ENCODE results near the gene KCNA3.
"Not testable (repeated sequence)": the region's sequence is repeated elsewhere in the genome, so short reads cannot be mapped to it uniquely, and the experiment has no call there.

The KCNA3 gene

GRCh38 chr1:110676970-110677369 lies 2.2 kb upstream of the KCNA3 start:
- DNase-seq, result no peak

DNA sequence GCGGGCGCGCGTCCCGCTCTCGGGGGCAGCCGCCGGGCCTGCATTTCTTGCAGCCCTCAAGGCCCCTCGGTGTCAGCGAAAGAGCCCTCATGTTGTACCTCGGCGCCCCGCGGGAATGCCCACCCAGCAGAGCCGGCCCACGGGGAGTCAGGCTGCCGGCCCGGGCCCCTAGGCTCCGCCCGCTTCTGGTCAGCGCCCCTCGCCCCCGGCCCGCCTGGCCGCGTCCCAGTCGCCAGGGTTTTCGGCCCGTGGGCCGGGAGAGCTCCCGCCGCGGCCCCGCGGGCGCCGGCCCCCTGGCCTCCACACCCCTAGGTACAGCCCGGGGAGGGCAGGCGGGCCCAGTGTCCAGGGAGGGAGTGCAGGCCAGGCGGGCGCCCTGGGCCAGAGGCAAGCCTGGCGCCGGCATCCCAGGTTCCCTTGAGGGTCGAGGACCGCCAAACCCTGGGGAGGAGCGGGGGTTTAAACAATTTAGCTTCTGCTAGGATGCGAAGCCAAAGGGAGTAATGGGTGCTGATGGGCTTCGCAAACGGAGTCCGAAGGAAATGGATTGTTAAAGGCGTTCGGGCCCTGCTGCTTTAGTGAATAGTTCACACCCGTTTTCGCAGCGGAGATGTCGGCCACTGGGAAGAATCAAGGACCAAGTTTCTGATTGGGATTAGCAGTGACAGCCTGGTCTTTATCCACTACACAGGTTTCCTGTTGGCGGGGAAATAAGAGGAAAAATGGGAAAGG lies 486 bp upstream of the KCNA3 start:
- peak in 1 of 2 experiments; percentile 1 for DNase-seq

DNA sequence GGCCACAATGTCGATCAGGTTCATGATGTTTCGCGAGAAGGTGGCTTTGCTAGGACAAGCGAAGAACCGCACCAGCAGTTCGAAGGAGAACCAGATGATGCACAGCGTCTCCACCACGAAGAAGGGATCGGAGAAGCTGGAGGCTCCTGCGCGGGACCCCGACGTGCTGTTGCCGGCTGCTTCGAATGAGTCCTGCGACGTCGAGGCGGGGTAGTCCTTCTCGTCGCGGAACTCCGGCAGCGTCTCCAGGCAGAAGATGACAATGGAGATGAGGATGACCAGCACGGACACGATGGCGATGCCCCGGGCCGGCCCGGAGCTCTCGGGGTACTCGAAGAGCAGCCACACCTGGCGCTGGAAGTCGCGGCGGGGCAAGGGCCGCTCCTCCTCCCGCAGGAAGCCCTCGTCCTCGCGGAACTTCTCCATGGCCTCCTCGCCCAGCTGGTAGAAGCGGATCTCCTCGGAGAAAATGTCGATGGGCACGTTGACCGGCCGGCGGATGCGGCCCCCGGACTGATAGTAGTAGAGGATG lies 869 bp downstream of the KCNA3 start:
- DNase-seq, result peak in 1 of 2 experiments; percentile 24

DNA sequence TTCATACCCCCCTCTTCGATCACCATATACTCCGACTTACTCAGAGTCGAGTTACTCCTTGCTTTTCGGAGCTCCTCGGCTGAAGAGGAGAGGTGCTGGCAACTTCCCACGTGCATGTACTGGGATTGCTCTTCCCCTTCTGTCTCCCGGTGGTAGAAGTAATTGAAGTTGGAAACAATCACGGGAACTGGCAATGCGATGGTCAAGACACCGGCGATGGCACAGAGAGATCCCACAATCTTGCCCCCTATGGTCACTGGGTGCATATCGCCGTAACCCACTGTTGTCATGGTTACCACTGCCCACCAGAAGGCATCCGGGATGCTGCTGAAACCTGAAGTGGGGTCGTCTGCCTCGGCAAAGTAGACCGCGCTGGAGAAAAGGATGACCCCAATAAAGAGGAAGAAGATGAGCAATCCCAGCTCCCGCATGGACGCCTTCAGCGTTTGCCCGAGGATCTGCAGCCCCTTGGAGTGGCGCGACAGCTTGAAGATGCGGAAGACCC lies 1.5 kb downstream of the KCNA3 start:
- peak in 1 of 2 experiments; percentile 2 for DNase-seq

DNA sequence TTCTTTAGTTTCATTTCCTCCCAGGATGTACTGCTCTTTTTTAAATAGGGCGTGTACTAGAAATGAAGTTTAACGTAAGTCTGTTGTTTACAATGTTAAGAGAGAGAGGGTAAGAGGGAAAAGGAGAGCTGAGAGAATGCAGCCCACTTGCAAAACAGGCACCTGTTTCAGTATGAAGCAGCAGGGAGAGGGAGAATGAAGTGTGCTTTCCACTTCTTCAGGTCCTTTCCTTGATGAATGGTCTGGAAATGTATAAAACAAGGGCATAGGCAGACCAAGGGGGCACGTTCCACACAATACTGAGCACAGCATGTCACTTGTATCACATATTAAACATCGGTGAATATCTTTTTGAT lies 2.0 kb downstream of the KCNA3 start:
- DNase-seq, result peak in 1 of 2 experiments; percentile 4

GRCh38 chr1:110672001-110672752 lies 2.6 kb downstream of the KCNA3 start:
- peak; percentile 39 to 75 for DNase-seq

DNA sequence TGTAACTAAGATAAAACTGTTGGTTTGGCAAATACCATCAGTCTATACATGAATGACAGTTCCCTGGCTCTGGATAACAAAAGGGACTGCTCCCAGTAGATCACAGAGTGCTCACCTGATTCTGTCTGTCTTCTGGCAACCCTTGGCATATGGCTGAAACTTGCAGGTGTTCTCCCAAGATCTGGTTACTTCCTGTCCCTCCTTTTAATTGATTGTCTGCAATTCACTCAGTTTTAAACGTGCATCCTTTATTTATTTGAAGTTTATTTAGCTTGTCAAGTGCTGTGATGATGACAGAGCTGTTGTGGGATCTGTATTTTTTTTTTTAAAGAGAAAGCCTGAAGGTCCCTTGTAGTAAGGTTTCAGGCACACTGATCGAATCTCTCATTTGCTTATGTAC lies 3.4 kb downstream of the KCNA3 start:
- DNase-seq, result no peak

GRCh38 chr1:110668549-110668948 lies 6.2 kb downstream of the KCNA3 start:
- DNase-seq, result no peak

DNA sequence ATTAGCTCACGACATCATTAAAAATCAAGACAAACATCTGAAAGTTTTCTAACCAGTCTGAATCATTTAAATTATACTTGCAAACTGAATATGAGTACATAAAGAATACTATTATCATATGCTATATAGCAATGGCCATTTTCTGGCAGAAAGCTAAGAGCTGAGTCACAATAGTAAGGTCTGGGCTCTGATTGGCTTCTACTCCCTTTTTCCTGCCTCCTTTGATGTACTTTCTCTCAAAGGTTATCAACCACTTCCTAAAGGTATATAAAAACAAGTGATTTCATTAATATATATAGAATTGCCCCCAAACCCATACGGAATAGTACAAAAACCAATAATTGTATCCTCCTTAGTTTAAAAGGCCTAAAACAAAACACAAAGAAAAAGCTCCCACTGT lies 7.0 kb downstream of the KCNA3 start:
- DNase-seq, result no peak

GRCh38 chr1:110663241-110663640 lies 11.5 kb downstream of the KCNA3 start:
- no peak for DNase-seq

DNA sequence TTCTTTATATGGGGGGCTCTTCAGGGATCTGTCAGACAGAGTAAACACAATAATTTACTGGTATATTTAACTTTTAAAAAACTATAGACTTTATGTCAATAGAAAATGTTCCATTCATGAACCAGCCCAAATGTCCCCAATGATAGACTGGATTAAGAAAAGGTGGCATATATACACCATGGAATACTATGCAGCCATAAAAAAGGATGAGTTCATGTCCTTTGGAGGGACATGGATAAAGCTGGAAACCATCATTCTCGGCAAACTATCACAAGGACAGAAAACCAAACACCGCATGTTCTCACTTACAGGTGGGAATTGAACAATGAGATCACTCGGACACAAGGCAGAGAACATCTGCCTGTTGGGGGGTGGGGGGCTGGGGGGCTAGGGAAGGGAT lies 15.2 kb downstream of the KCNA3 start:
- DNase-seq, result not testable (repeated sequence)

DNA sequence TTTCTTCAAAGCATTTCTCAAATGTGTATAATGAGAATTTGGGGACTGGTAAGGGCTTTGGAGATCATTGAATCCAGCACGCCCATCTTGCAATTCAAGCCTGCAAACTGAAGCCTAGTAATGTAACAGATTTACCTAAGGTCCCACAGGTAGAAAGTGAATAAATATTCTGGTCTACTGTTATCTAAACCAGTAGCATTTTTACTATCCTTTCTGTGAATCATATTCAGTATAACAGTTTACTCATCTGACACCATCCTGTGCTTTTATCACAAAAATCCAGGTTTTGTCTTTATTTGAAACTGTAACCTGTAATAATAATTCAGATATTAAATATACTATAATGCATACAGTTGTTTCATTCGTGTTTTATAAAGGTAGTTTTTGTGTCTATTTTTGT lies 17.4 kb downstream of the KCNA3 start:
- DNase-seq, result no peak

DNA sequence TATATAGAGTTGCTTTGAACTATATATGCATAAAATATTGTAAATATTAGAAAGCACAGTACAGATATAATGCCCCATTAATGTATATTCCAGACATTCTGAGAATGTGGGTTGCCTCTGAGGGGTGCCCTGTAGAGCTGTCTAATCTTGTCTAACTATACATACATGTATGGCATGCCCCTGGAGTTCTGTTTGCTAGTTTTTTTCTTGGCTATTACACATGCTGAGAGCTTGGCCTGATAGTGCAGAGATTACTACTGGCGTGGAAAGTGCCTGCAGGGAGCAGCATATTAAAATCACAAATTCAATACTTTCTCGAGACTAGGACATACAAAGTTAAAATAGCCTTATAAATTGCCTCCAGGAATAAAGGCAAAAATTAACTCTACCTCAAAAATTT lies 24.1 kb downstream of the KCNA3 start:
- no peak for DNase-seq

DNA sequence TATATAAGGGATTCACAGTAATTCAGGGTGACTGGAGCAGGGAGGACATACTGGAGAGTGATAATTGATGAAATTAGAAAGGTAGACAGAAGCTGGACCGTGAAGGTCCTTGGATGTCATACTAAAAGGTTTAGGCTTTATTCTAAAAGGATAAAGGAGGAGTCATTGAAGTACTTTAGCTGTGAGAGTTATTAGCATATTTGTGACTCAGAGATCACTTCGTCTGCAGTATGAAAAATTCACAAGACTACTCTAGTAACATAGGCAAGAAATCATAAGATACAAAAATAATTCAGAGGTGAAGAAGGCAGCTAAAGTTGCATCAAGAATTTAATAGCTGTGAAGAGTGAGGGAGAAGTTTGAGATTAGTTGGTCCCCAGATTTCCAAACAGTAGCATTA lies 26.3 kb downstream of the KCNA3 start:
- DNase-seq, result no peak

DNA sequence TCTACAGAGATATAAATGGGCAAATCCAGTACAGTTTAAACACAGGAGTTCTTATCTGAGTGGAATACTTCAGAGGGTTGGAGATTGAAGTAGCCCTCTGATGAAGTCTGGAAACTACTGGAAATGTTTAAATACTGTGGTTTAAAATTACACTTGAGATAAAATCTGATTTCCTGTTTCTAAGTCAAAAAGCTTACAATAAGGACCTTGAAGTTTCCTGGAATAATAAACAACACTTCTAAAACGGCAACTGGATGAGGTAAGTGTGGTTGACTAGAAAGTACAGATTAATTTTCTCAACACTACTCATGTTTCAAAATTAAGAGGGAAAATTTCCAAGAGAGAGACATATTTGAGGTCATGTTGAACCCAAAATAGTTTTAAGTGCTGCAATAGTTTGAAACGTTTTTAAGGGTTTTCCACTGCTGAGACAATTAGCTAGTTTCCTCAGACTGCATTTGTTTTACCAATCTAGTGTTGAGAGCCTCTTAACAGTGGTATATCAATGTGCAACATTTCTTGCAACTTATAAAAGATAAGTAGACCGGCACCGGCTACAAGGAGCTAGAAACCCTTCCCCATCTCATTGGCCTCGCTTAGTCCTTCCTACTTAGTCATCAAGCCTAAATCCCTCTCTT lies 27.4 kb downstream of the KCNA3 start:
- no peak for DNase-seq

- DNase-seq, result no peak
Observed at GRCh38 chr1:110645821-110646735, 28.7 kb downstream of the KCNA3 start.

- DNase-seq, result no peak
Observed at GRCh38 chr1:110645211-110645610, 29.5 kb downstream of the KCNA3 start.

DNA sequence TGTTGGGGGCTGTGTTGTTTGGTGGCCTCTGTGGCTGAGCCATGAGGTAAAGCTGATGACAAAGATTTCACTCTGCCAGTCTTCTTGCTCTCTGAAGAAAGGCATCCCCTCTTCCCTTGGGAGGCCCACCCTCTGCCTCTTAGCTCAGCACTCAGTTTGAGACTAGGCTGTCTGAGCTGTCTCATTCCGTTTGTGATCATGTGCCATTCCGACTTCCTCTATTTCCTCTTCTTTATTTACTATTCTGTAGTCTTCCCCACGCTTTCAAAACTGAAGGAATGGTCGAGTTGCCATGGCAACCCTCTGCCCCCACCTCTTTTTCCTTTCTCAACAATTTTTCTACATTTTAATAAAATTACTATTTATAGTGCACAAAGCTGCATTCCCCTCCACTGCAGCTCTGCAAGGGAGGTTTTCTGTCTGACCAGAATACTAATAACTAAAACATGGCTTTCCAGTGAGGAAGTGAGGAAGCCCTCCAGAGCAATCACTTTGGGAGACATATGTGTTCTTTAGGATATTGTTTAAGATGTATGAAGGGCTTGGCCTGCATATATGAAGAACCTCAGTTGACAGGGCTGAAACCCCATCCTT lies 30.8 kb downstream of the KCNA3 start:
- no peak for DNase-seq

DNA sequence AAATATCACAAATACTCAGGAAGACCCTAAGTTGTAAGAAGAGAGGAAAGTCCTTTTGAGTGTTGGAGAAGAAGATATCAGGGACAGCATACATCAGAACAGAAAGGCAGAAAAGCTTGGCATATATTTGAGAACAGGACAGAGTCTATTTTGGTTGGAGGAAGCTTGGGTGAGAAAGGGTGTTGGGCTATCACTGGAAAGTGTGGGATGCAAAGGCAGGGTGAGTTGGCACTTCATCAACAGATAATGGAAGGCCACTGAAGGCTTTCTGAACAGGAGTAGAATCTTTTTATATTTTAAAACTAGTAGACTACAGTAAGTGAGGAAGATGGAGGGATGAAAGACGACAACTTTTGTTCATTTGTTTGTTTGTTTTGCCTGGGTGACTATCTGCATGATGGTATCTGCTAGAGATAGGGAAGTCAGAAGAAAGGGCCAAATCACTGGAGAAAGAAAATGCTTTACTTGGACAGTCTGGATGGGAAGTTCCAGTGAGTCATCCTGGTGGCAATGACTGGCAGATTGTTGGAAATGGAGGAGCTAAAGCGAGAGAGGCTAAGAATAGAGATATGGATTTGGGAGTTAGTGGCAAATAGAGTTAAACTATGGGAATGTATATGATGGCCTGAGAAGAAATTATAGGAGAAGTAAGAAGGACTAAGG lies 34.9 kb downstream of the KCNA3 start:
- no peak for DNase-seq

GRCh38 chr1:110638556-110638955 lies 36.2 kb downstream of the KCNA3 start:
- no peak for DNase-seq

GRCh38 chr1:110638058-110638457 lies 36.7 kb downstream of the KCNA3 start:
- no peak for DNase-seq
